ENCODE measurements around the gene PGAM2.

Gene PGAM2

GRCh38 chr7:44065431-44066110 is at the start of gene PGAM2:
PGAM2 (minus strand) TSS chr7:44065567; CDS start chr7:44065529, 38 bp downstream.
- DNase-seq (ENCODE audit: low read depth) = no peak

GRCh38 chr7:44114586-44115310 is 49.4 kb upstream of the PGAM2 start:
- no peak for DNase-seq (ENCODE audit: low read depth)

GRCh38 chr7:44113764-44114354 is 48.5 kb upstream of the PGAM2 start:
- no peak for DNase-seq (ENCODE audit: low read depth)

- no peak for DNase-seq (ENCODE audit: low read depth)
Observed at GRCh38 chr7:44112997-44113763, 47.8 kb upstream of the PGAM2 start.

- no peak for DNase-seq (ENCODE audit: low read depth)
Observed at GRCh38 chr7:44112231-44112996, 47.0 kb upstream of the PGAM2 start.

- no peak for DNase-seq (ENCODE audit: low read depth)
Observed at GRCh38 chr7:44111761-44112160, 46.4 kb upstream of the PGAM2 start.

- DNase-seq (ENCODE audit: low read depth) = no peak
Observed at GRCh38 chr7:44110719-44111635, 45.6 kb upstream of the PGAM2 start.

GRCh38 chr7:44109991-44110390 is 44.6 kb upstream of the PGAM2 start:
- DNase-seq (ENCODE audit: low read depth) = no peak

- no peak for DNase-seq (ENCODE audit: low read depth)
Observed at GRCh38 chr7:44108768-44109750, 43.7 kb upstream of the PGAM2 start.

- DNase-seq (ENCODE audit: low read depth) = no peak
Observed at GRCh38 chr7:44107961-44108767, 42.8 kb upstream of the PGAM2 start.

GRCh38 chr7:44107116-44107960 is 42.0 kb upstream of the PGAM2 start:
- DNase-seq (ENCODE audit: low read depth) = no peak

- no peak for DNase-seq (ENCODE audit: low read depth)
Observed at GRCh38 chr7:44106311-44107065, 41.1 kb upstream of the PGAM2 start.

- no peak for DNase-seq (ENCODE audit: low read depth)
Observed at GRCh38 chr7:44105832-44106231, 40.5 kb upstream of the PGAM2 start.

- no peak for DNase-seq (ENCODE audit: low read depth)
Observed at GRCh38 chr7:44104860-44105771, 39.7 kb upstream of the PGAM2 start.

- DNase-seq (ENCODE audit: low read depth) = no peak
Observed at GRCh38 chr7:44103923-44104859, 38.8 kb upstream of the PGAM2 start, which contains the start of gene AEBP1. AEBP1 (plus strand) TSS chr7:44104345; CDS start chr7:44104666, 321 bp downstream.

Data from stimulated activated CD8-positive, alpha-beta memory T cell treated with anti-CD3 and anti-CD28 coated beads, Interleukin-4, amount 100 ng/mL, for 24 hours (primary cell).